ENCODE measurements around the gene CEP41.

The CEP41 gene

GRCh38 chr7:130369110-130369711 lies 71.6 kb downstream of the CEP41 start:
- no peak for DNase-seq (ENCODE audit: low read depth in 3 of 3)

GRCh38 chr7:130367836-130368746 lies 72.7 kb downstream of the CEP41 start:
- no peak for DNase-seq (ENCODE audit: low read depth in 3 of 3)

- no peak for DNase-seq (ENCODE audit: low read depth in 3 of 3)
These were observed 73.6 kb downstream of the CEP41 start for GRCh38 chr7:130367088-130367755.

GRCh38 chr7:130366564-130366963 lies 74.3 kb downstream of the CEP41 start:
- DNase-seq (ENCODE audit: low read depth in 3 of 3), result no peak

GRCh38 chr7:130365511-130366441 lies 75.0 kb downstream of the CEP41 start:
- no peak for DNase-seq (ENCODE audit: low read depth in 3 of 3)

GRCh38 chr7:130365088-130365487 lies 75.7 kb downstream of the CEP41 start:
- no peak for DNase-seq (ENCODE audit: low read depth in 3 of 3)

- no peak for DNase-seq (ENCODE audit: low read depth in 3 of 3)
These were observed 76.4 kb downstream of the CEP41 start for GRCh38 chr7:130364451-130364850.

GRCh38 chr7:130363026-130363847 lies 77.6 kb downstream of the CEP41 start:
- no peak for DNase-seq (ENCODE audit: low read depth in 3 of 3)

GRCh38 chr7:130362251-130362816 lies 78.5 kb downstream of the CEP41 start:
- DNase-seq (ENCODE audit: low read depth in 3 of 3), result no peak

GRCh38 chr7:130361681-130362080 lies 79.1 kb downstream of the CEP41 start:
- no peak for DNase-seq (ENCODE audit: low read depth in 3 of 3)

- DNase-seq (ENCODE audit: low read depth in 3 of 3), result no peak
These were observed 80.3 kb downstream of the CEP41 start for GRCh38 chr7:130360518-130360917.

- DNase-seq (ENCODE audit: low read depth in 3 of 3), result no peak
These were observed 81.4 kb downstream of the CEP41 start for GRCh38 chr7:130359276-130359857.

GRCh38 chr7:130358471-130358870 lies 82.3 kb downstream of the CEP41 start:
- no peak for DNase-seq (ENCODE audit: low read depth in 3 of 3)

GRCh38 chr7:130356876-130357611 lies 83.8 kb downstream of the CEP41 start:
- no peak for DNase-seq (ENCODE audit: low read depth in 3 of 3)

GRCh38 chr7:130356121-130356875 lies 84.5 kb downstream of the CEP41 start:
- no peak for DNase-seq (ENCODE audit: low read depth in 3 of 3)

- no peak for DNase-seq (ENCODE audit: low read depth in 3 of 3)
These were observed 87.6 kb downstream of the CEP41 start for GRCh38 chr7:130353196-130353595.

GRCh38 chr7:130352194-130353074 lies 88.4 kb downstream of the CEP41 start:
- no peak for DNase-seq (ENCODE audit: low read depth in 3 of 3)

GRCh38 chr7:130351791-130352090 lies 89.1 kb downstream of the CEP41 start:
- no peak for DNase-seq (ENCODE audit: low read depth in 3 of 3)
